Lung (tissue), 12 donors: ENCODE measurements around the gene CACNA1A. TPM values are rescaled to one million over a fixed set of nuclear protein-coding genes. Genes with fewer than 3 reads are reported as not detected.

Experiments
- ATAC-seq: fragments of 200-7000 bp; cut with Tn5 transposase; one replicate; pipeline ENCODE4 v1.9.1; 2020; ENCODE audit warnings: moderate number of reproducible peaks; ENCODE audit not compliant: insufficient read depth, low FRiP score
- DNase-seq, 3 donors: peaks; one replicate each; pipeline ENCODE4 v3.0.0-alpha.2; 2013 to 2017
- H3K27ac ChIP-seq, 2 donors: one replicate each; pipeline ENCODE4 v1.5.1; 2013; ENCODE audit warnings: mild to moderate bottlenecking in 2 of 2, moderate library complexity in 2 of 2, control low read depth in 1 of 2, inconsistent platforms in 1 of 2, low read depth in 1 of 2, low read length in 1 of 2
- H3K27me3 ChIP-seq, 3 donors: one replicate each; pipeline ENCODE4 v1.5.1; 2013; ENCODE audit warnings: low read length in 2 of 3; ENCODE audit not compliant: control insufficient read depth in 3 of 3, insufficient read depth in 3 of 3
- H3K36me3 ChIP-seq, 4 donors: one replicate each; pipeline ENCODE4 v1.5.1; 2013; ENCODE audit warnings: low read length in 4 of 4, mild to moderate bottlenecking in 1 of 4, moderate library complexity in 1 of 4; ENCODE audit not compliant: control insufficient read depth in 4 of 4, insufficient read depth in 4 of 4
- H3K4me1 ChIP-seq, 5 donors: one replicate each; pipeline ENCODE4 v1.5.1; 2013; ENCODE audit warnings: low read length in 5 of 5, mild to moderate bottlenecking in 2 of 5, moderate library complexity in 1 of 5; ENCODE audit not compliant: control insufficient read depth in 5 of 5, insufficient read depth in 5 of 5
- H3K4me3 ChIP-seq: one replicate; pipeline ENCODE4 v1.5.1; 2013; ENCODE audit warnings: mild to moderate bottlenecking, control low read depth, moderate library complexity
- H3K9ac ChIP-seq, 2 donors: one replicate each; pipeline ENCODE4 v1.5.1; 2013; ENCODE audit warnings: low read length in 2 of 2, control low read depth in 1 of 2; ENCODE audit not compliant: insufficient read depth in 1 of 2
- H3K9me3 ChIP-seq, 4 donors: one replicate each; pipeline ENCODE4 v1.5.1; 2013; ENCODE audit warnings: low read length in 3 of 4, mild to moderate bottlenecking in 1 of 4, moderate library complexity in 1 of 4; ENCODE audit not compliant: control insufficient read depth in 4 of 4, insufficient read depth in 3 of 4
- CTCF ChIP-seq: IDR thresholded peaks from 2 replicates; pipeline ENCODE4 v1.5.1; 2012; ENCODE audit warnings: mild to moderate bottlenecking; ENCODE audit errors: control extremely low read depth, extremely low read depth
- WGBS, 2 donors: extraction: QIAGEN DNeasy Blood & Tissue Kit; methylation state at CpG; one replicate each; pipeline ENCODE4 v1.1.7; 2013; 5-methylcytosine and 5-hydroxymethylcytosine counted together
- polyA plus RNA-seq, 2 donors: library from polyadenylated mRNA; stranded (reverse); fragments of 200-250 nt; gene quantifications; one replicate each; pipeline ENCODE4 v1.2.1, GENCODE V29; 2013
- total RNA-seq, 2 donors: library from RNA; depleted of rRNA in 1 of 2; stranded (reverse); fragments of >200 nt in 1 of 2; gene quantifications; one replicate each; pipeline ENCODE4 v1.2.1, GENCODE V29; 2014 to 2021
- donor health status: control.
- donor health status: control.
- donor health status: Bipolar disorder and iron deficiency.
- donor health status: healthy.
- donor health status: DM: yes; HTN: yes; CAD: no.

Gene CACNA1A
- total and polyA plus RNA-seq, 4 donors: 0.27 to 1.00 (median 0.75) TPM

GRCh38 chr19:13286195-13286985, 219.9 kb downstream of the CACNA1A start:
- Histone ChIP-seq H3K9me3 (no peaks in the 10 kb centered on the region), H3K9ac (no peak overlapping the region), H3K36me3 (no peaks in the 10 kb centered on the region), H3K4me1 (no peaks in the 10 kb centered on the region), H3K27me3 (no peaks in the 10 kb centered on the region), H3K4me3 (no peak overlapping the region), H3K27ac (no peak overlapping the region)
- no peak for TF ChIP-seq CTCF
- ATAC-seq (no peak), DNase-seq (no peak)
- WGBS, 2 donors: 88 to 90% methylated on average over 31 of the region's 31 CpGs

- no peak for DNase-seq
- WGBS, 2 donors: 43 to 47% methylated on average over 13 of the region's 13 CpGs
- no peaks in the 10 kb centered on the region for H3K36me3 ChIP-seq
- H3K9ac ChIP-seq: no peak overlapping the region
- no peak for TF ChIP-seq CTCF
- no peaks in the 10 kb centered on the region for H3K4me1 ChIP-seq
- no peaks in the 10 kb centered on the region for H3K9me3 ChIP-seq
- no peak overlapping the region for H3K27ac ChIP-seq
- H3K27me3 ChIP-seq: no peaks in the 10 kb centered on the region
- no peak overlapping the region for H3K4me3 ChIP-seq
- no peak for ATAC-seq
These were observed 221.1 kb downstream of the CACNA1A start for GRCh38 chr19:13284929-13285928.

- Histone ChIP-seq H3K36me3 (no peaks in the 10 kb centered on the region), H3K9ac (no peak overlapping the region), H3K9me3 (no peaks in the 10 kb centered on the region), H3K27me3 (no peaks in the 10 kb centered on the region), H3K4me1 (no peaks in the 10 kb centered on the region), H3K4me3 (no peak overlapping the region), H3K27ac (no peak overlapping the region)
- WGBS, 2 donors: 51 to 78% methylated on average over 1 of the region's 1 CpG
- TF ChIP-seq CTCF: no peak
- ATAC-seq (no peak), DNase-seq (no peak)
These were observed 222.4 kb downstream of the CACNA1A start for GRCh38 chr19:13283871-13284270.
